GM23338 (cell line): ENCODE measurements around the gene USP7. TPM values are rescaled to one million over a fixed set of nuclear protein-coding genes. Genes with fewer than 3 reads are reported as not detected.

Experiments
- ATAC-seq: fragments of 200-7000 bp; cut with Tn5 transposase; 3 replicates; pipeline ENCODE4 v1.9.1; 2020
- DNase-seq: peaks from one replicate; pipeline ENCODE4 v3.0.0-alpha.2; 2015; ENCODE audit warnings: low spot score
- H2AFZ ChIP-seq: fragments of 200-600 bp; sonication (generic); 2 replicates; pipeline ENCODE4 v1.8.0; 2016; ENCODE audit warnings: antibody characterized with exemption, mild to moderate bottlenecking, moderate library complexity
- H3F3A ChIP-seq: fragments of 200-600 bp; sonication (generic); replicated peaks from 2 replicates; pipeline ENCODE4 v1.8.0; 2017; ENCODE audit warnings: antibody characterized with exemption, mixed run types, low read depth
- H3K27ac ChIP-seq: fragments of 200-600 bp; sonication (generic); 2 replicates; pipeline ENCODE4 v1.6.1; 2016; ENCODE audit warnings: low read depth
- H3K27me3 ChIP-seq: fragments of 200-600 bp; sonication (generic); 2 replicates; pipeline ENCODE4 v1.8.0; 2016; ENCODE audit warnings: mild to moderate bottlenecking, mixed run types, moderate library complexity; ENCODE audit not compliant: insufficient read depth
- H3K36me3 ChIP-seq: fragments of 200-600 bp; sonication (generic); 2 replicates; pipeline ENCODE4 v1.8.0; 2016; ENCODE audit warnings: mild to moderate bottlenecking; ENCODE audit not compliant: insufficient read depth
- H3K4me1 ChIP-seq: fragments of 200-600 bp; sonication (generic); 2 replicates; pipeline ENCODE4 v1.8.0; 2016; ENCODE audit warnings: mild to moderate bottlenecking, moderate library complexity; ENCODE audit not compliant: insufficient read depth
- H3K4me2 ChIP-seq: fragments of 200-600 bp; sonication (generic); 2 replicates; pipeline ENCODE4 v1.7.1; 2017; ENCODE audit warnings: mixed run types
- H3K4me3 ChIP-seq: fragments of 200-600 bp; sonication (generic); 2 replicates; pipeline ENCODE4 v1.6.1; 2016; ENCODE audit warnings: mixed run types
- H3K79me2 ChIP-seq: fragments of 200-600 bp; sonication (generic); replicated peaks from 2 replicates; pipeline ENCODE4 v1.8.0; 2017; ENCODE audit warnings: mild to moderate bottlenecking; ENCODE audit not compliant: insufficient read depth
- H3K9me2 ChIP-seq: fragments of 200-600 bp; sonication (generic); 2 replicates; pipeline ENCODE4 v1.8.0; 2017; ENCODE audit not compliant: insufficient read depth
- H4K20me1 ChIP-seq: fragments of 200-600 bp; sonication (generic); replicated peaks from 2 replicates; pipeline ENCODE4 v1.8.0; 2017; ENCODE audit warnings: mild to moderate bottlenecking; ENCODE audit not compliant: insufficient read depth
- H3K27ac Mint-ChIP-seq: 2 replicates; pipeline ENCODE4 v1.8.0; 2020; ENCODE audit warnings: inconsistent platforms, mild to moderate bottlenecking, moderate library complexity, mixed read lengths
- H3K27me3 Mint-ChIP-seq: 3 replicates; pipeline ENCODE4 v1.8.0; 2022; ENCODE audit warnings: low read depth, mild to moderate bottlenecking, moderate library complexity, mixed read lengths, inconsistent platforms; ENCODE audit not compliant: insufficient read depth, poor library complexity
- H3K36me3 Mint-ChIP-seq: 3 replicates; pipeline ENCODE4 v1.8.0; 2021; ENCODE audit warnings: low read depth, mild to moderate bottlenecking, inconsistent platforms, moderate library complexity, mixed read lengths
- H3K4me1 Mint-ChIP-seq: 3 replicates; pipeline ENCODE4 v1.8.0; 2020; ENCODE audit warnings: mild to moderate bottlenecking, inconsistent platforms, mixed read lengths
- H3K4me3 Mint-ChIP-seq: 3 replicates; pipeline ENCODE4 v1.8.0; 2021; ENCODE audit warnings: moderate library complexity, mild to moderate bottlenecking, inconsistent platforms, mixed read lengths
- H3K9me3 Mint-ChIP-seq: 3 replicates; pipeline ENCODE4 v1.8.0; 2020; ENCODE audit warnings: moderate library complexity, mild to moderate bottlenecking, inconsistent platforms, mixed read lengths
- CREB1 ChIP-seq: fragments of 250-450 bp; sonication (Bioruptor Pico); IDR thresholded peaks from 2 replicates; pipeline ENCODE4 v1.5.0; 2020; ENCODE audit warnings: low read depth, mild to moderate bottlenecking, moderate library complexity
- CTCF ChIP-seq, 2 experiments: fragments of 200-600 bp in 1 of 2; sonication (generic) in 1 of 2; conservative IDR thresholded peaks; 2 replicates each; pipeline versions ENCODE4 v1.5.1 to v1.6.1; 2016 to 2017; ENCODE audit warnings: antibody characterized with exemption in 2 of 2, low read depth in 2 of 2, mild to moderate bottlenecking in 2 of 2, moderate library complexity in 1 of 2
- EZH2 ChIP-seq: fragments of 200-600 bp; sonication (generic); IDR thresholded peaks from one replicate; pipeline ENCODE4 v1.8.0; 2017; ENCODE audit warnings: antibody characterized with exemption, mild to moderate bottlenecking, low read depth; ENCODE audit not compliant: unreplicated experiment
- EZH2phosphoT487 ChIP-seq: fragments of 200-600 bp; sonication (generic); IDR thresholded peaks from one replicate; pipeline ENCODE4 v1.8.1; 2018; ENCODE audit warnings: antibody characterized with exemption; ENCODE audit not compliant: unreplicated experiment
- JUNB ChIP-seq: IDR thresholded peaks from one replicate; pipeline ENCODE4 v1.6.1; 2016; ENCODE audit warnings: antibody characterized with exemption; ENCODE audit not compliant: unreplicated experiment
- NANOG ChIP-seq: IDR thresholded peaks from 2 replicates; pipeline ENCODE4 v1.6.1; 2016; ENCODE audit warnings: antibody characterized with exemption, borderline replicate concordance
- POLR2AphosphoS5 ChIP-seq: IDR thresholded peaks from 2 replicates; pipeline ENCODE4 v1.6.1; 2016; ENCODE audit warnings: antibody characterized with exemption, low read depth
- ZNF114 ChIP-seq: fragments of 250-450 bp; sonication (Bioruptor Pico); IDR thresholded peaks from 2 replicates; pipeline ENCODE4 v1.5.0; 2020; ENCODE audit warnings: mild to moderate bottlenecking, moderate library complexity
- ZNF331 ChIP-seq: fragments of 250-450 bp; sonication (Bioruptor Pico); IDR thresholded peaks from 2 replicates; pipeline ENCODE4 v1.5.0; 2020; ENCODE audit warnings: low read depth, mild to moderate bottlenecking, moderate library complexity
- polyA plus RNA-seq: library from polyadenylated mRNA; unstranded; fragments of >200 nt; fragmentation: Nextera tagmentation; extraction: Ambion mirVana; gene quantifications from 2 replicates; pipeline ENCODE4 v1.2.1, GENCODE V29; 2016
- total RNA-seq: library from RNA; depleted of rRNA; stranded (reverse); fragments of >200 nt; shearing (Covaris generic); gene quantifications from 2 replicates; pipeline ENCODE4 v1.2.3, GENCODE V29; 2014
- TF ChIP-seq, protein P1 (sequence below): IDR thresholded peaks from 2 replicates; pipeline ENCODE4 v1.6.1; 2016; ENCODE audit warnings: antibody characterized with exemption

The USP7 gene
- total and polyA plus RNA-seq, 2 experiments from 2014 or later = 42.3 to 130 TPM

- TF ChIP-seq, protein P1, sequence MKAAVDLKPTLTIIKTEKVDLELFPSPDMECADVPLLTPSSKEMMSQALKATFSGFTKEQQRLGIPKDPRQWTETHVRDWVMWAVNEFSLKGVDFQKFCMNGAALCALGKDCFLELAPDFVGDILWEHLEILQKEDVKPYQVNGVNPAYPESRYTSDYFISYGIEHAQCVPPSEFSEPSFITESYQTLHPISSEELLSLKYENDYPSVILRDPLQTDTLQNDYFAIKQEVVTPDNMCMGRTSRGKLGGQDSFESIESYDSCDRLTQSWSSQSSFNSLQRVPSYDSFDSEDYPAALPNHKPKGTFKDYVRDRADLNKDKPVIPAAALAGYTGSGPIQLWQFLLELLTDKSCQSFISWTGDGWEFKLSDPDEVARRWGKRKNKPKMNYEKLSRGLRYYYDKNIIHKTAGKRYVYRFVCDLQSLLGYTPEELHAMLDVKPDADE = no peak
- no peak for TF ChIP-seq NANOG
- no peak for TF ChIP-seq JUNB
- TF ChIP-seq EZH2phosphoT487 = no peak
- TF ChIP-seq POLR2AphosphoS5 = no peak
- TF ChIP-seq ZNF114 (CRISPR knock-in tag) = no peak
- no peak for TF ChIP-seq CTCF (conservative IDR thresholded peaks at IDR 0.05; ENCODE audit: low read depth in 2 of 2)
- TF ChIP-seq CREB1 (CRISPR knock-in tag) = no peak
- no peak for TF ChIP-seq EZH2
- no peak for TF ChIP-seq ZNF331 (CRISPR knock-in tag)
These were observed 73.7 kb downstream of the USP7 start (continued) for GRCh38 chr16:8889893-8890548.

DNA sequence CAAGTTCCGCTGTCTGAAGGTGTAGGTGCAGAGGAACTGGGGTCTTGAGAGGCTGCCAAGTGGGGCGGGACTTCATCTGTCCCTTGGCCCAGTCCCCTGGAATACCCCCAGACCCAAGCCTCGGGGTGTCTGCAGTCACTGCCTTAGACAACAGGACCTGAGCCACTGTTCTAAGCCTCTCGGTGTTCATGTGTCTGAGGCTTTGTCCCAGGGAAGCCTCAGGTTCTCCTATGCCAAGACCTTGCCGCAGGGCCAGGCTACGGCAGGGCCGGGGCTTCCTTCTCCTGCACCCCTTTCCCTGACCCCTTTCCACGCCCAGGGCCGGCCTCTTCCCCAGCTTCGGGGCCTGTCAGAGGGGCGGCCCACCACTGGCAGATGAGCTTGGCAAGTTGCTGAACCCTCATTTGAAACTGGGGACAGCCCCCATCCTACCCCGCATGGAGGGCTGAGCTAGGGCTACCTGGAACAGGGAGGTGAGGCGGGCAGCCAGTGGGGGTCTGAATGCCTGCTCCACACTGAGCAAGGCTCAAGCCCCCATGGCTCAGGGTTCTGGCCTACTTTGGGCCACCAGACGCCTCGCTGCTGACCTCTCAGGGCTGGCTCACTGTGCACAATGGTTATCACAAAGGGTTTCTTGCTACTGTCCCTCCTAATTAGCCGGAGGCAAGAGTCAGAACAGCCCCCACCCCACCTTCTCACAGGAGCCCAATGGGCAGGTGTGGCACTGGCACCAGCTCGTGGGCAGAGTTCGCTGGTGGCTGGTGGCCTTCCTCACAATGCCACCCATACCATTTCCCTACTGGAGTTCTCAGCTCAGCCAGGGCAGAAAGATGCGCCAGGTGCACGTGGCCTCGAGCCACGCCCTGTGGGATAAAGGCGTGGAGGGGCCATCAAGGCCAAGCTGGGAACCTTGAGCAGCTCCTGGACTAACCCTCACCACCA, 74.5 kb downstream of the USP7 start:
- Mint-ChIP-seq H3K4me1 (peaks cover 15% of the 10 kb centered on the region), H3K27ac (no peak overlapping the region), H3K9me3 (no peaks in the 10 kb centered on the region), H3K36me3 (peaks cover 47% of the 10 kb centered on the region), H3K4me3 (no peak overlapping the region), H3K27me3 (peaks cover 31% of the 10 kb centered on the region)
- Histone ChIP-seq H3K27ac (no peak overlapping the region), H4K20me1 (peaks cover 6% of the 10 kb centered on the region; the same call in 1 of the 2 replicates), H3K9me2 (no peaks in the 10 kb centered on the region), H3K36me3 (peaks cover 28% of the 10 kb centered on the region), H3K4me3 (no peak overlapping the region), H3K4me1 (peaks cover 11% of the 10 kb centered on the region; the same call in 1 of the 2 replicates), H3K79me2 (no peaks in the 10 kb centered on the region), H3K27me3 (no peaks in the 10 kb centered on the region), H2AFZ (no peak overlapping the region), H3F3A (0 out of 2 replicates have a peak, but pooled peaks cover 6% of the 10 kb centered on the region), H3K4me2 (no peak overlapping the region)
- DNase-seq (no peak), ATAC-seq (no peak)
- TF ChIP-seq EZH2phosphoT487 (no peak), EZH2 (no peak)
